Activated CD8-positive, alpha-beta T cell treated with anti-CD3 and anti-CD28 coated beads for 36 hours (primary cell): ENCODE results near the gene TBATA. TPM values are rescaled to one million over a fixed set of nuclear protein-coding genes. Genes with fewer than 3 reads are reported as not detected.

Experiments used
- ATAC-seq: fragments of 200-7000 bp; cut with Tn5 transposase; one replicate; pipeline ENCODE4 v1.10.0; 2021; ENCODE audit warnings: mild to moderate bottlenecking, moderate library complexity
- CTCF ChIA-PET: fragments of 350-600 bp; sonication (Branson Sonifier 250); formaldehyde crosslinking; loops from one replicate; lab custom pipeline; 2021; ENCODE audit warnings: antibody characterized with exemption; lab: Charles Lee
- POLR2A ChIA-PET: fragments of 350-600 bp; sonication (Branson Sonifier 250); formaldehyde crosslinking; loops from one replicate; lab custom pipeline; 2021; ENCODE audit warnings: antibody characterized with exemption; lab: Charles Lee
- DNase-seq: peaks from one replicate; pipeline ENCODE4 v3.0.0-alpha.2; 2020
- H3K27ac Mint-ChIP-seq: one replicate; pipeline ENCODE4 v1.8.0; 2021; ENCODE audit warnings: mild to moderate bottlenecking, mixed read lengths
- H3K27me3 Mint-ChIP-seq: one replicate; pipeline ENCODE4 v1.8.0; 2021; ENCODE audit warnings: mixed read lengths
- H3K36me3 Mint-ChIP-seq: one replicate; pipeline ENCODE4 v1.8.0; 2021; ENCODE audit warnings: low read depth, mixed read lengths
- H3K4me1 Mint-ChIP-seq: one replicate; pipeline ENCODE4 v1.8.0; 2021; ENCODE audit warnings: low read depth, mixed read lengths
- H3K4me3 Mint-ChIP-seq: one replicate; pipeline ENCODE4 v1.8.0; 2021; ENCODE audit warnings: mild to moderate bottlenecking, moderate library complexity, mixed read lengths
- H3K9me3 Mint-ChIP-seq: one replicate; pipeline ENCODE4 v1.8.0; 2021; ENCODE audit warnings: mixed read lengths
- intact Hi-C: fragments of 100-400 bp; cut with micrococcal nuclease; formaldehyde crosslinking; loops from one replicate; pipeline ENCODE4 v1.10.0; 2022
- total RNA-seq, 2 experiments: library from RNA; stranded (reverse); gene quantifications; one replicate each; pipeline ENCODE4 v1.2.3, GENCODE V29; 2021
- TF ChIP-seq, protein P1 (sequence below): fragments of 200-600 bp; IDR thresholded peaks from one replicate; pipeline ENCODE4 v1.8.0; 2022; ENCODE audit warnings: antibody characterized with exemption, mild to moderate bottlenecking

Gene TBATA
- total RNA-seq, 2 experiments from 2014 or later: not detected

DNA sequence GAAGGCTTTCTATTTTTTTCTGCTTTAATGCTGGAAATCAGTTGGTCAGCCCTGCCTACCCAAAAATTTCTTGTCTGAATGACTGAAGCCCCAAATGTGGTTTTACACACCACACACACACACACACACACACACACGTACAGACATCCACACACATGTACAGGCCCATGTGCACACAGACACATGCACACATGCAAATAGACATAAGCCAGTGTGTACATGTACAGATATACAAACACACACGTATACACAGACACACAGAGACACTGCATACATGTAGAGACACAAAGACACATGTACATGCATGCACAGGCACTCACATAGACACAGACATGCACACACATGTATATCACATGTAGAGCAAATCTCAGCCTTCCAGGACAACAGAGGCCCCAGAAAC, 54.2 kb downstream of the TBATA start:
- TF ChIP-seq, protein P1, sequence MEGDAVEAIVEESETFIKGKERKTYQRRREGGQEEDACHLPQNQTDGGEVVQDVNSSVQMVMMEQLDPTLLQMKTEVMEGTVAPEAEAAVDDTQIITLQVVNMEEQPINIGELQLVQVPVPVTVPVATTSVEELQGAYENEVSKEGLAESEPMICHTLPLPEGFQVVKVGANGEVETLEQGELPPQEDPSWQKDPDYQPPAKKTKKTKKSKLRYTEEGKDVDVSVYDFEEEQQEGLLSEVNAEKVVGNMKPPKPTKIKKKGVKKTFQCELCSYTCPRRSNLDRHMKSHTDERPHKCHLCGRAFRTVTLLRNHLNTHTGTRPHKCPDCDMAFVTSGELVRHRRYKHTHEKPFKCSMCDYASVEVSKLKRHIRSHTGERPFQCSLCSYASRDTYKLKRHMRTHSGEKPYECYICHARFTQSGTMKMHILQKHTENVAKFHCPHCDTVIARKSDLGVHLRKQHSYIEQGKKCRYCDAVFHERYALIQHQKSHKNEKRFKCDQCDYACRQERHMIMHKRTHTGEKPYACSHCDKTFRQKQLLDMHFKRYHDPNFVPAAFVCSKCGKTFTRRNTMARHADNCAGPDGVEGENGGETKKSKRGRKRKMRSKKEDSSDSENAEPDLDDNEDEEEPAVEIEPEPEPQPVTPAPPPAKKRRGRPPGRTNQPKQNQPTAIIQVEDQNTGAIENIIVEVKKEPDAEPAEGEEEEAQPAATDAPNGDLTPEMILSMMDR: no peak
- H3K27ac Mint-ChIP-seq: no peak overlapping the region
- H3K4me3 Mint-ChIP-seq: no peak overlapping the region
- POLR2A ChIA-PET: interaction anchor here (0.7 kb wide), 1 partner anchor 66 kb away, joined by 3 read pairs; no protein-coding TSS in a partner anchor
- no peaks in the 10 kb centered on the region for H3K4me1 Mint-ChIP-seq
- CTCF ChIA-PET: interaction anchor here (0.6 kb wide), 1 partner anchor 1265 kb away, joined by 3 read pairs; no protein-coding TSS in a partner anchor
- H3K27me3 Mint-ChIP-seq: no peaks in the 10 kb centered on the region
- no peaks in the 10 kb centered on the region for H3K36me3 Mint-ChIP-seq
- intact Hi-C loops: no loop called here
- no peak for ATAC-seq
- no peaks in the 10 kb centered on the region for H3K9me3 Mint-ChIP-seq
- no peak for DNase-seq

DNA sequence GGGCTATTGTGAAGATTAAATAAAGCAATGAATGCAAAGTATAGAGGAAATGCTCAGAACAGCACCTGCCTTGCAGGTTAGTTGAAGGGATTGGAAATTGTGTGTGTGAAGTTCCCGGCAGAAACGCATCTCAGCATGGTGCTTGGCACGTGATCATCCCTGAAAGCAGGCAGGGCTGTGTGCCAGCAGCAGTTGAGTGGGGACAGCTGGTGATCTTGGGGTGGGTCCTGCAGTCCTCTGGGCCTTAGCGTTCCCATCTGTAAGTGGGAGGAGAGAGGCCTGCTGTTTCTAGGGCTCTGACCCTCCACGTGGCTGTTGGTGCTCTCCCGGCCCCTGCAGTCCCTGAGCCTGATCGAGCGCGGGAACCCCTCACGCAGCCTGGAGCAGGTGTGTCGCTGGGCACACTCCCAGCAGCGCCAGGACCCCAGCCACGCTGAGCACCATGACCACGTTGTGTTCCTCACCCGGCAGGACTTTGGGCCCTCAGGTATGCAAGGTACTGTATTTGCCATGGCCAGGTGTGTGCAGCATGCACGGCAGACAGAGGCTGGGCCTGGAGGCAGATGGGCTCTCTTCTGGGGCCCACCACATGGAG, 55.3 kb downstream of the TBATA start:
- TF ChIP-seq, protein P1: no peak
- no peaks in the 10 kb centered on the region for H3K27me3 Mint-ChIP-seq
- ChIA-PET POLR2A (interaction anchor here (0.6 kb wide), 1 partner anchor 30 kb away, joined by 3 read pairs; no protein-coding TSS in a partner anchor), CTCF (no interaction called here)
- DNase-seq (no peak), ATAC-seq (no peak)
- H3K36me3 Mint-ChIP-seq: no peaks in the 10 kb centered on the region
- no peak overlapping the region for H3K27ac Mint-ChIP-seq
- no peak overlapping the region for H3K4me3 Mint-ChIP-seq
- intact Hi-C loops: no loop called here
- no peaks in the 10 kb centered on the region for H3K4me1 Mint-ChIP-seq
- H3K9me3 Mint-ChIP-seq: no peaks in the 10 kb centered on the region

DNA sequence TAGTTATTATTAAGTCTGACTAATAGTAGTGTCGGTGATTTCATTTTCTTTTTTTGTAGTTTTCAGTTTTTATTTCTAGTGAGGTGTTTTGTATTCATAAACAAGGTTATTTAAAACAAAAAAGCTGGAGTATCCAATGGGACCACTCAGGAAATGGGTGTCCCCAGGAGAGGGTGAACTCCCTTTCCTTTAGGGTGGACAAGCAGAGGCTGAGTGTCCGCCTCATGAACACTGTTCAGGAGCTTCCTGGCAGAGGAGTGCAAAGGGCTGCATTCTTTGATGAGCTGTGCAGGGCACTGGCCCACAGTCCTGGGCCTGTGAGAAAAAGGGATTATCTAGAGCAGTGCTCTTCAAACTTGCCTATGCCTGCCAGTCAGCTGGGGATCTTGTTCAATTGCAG, 56.8 kb downstream of the TBATA start:
- H3K27ac Mint-ChIP-seq: no peak overlapping the region
- no peaks in the 10 kb centered on the region for H3K27me3 Mint-ChIP-seq
- H3K4me3 Mint-ChIP-seq: no peak overlapping the region
- ChIA-PET CTCF (no interaction called here), POLR2A (no interaction called here)
- TF ChIP-seq, protein P1: no peak
- no peaks in the 10 kb centered on the region for H3K36me3 Mint-ChIP-seq
- intact Hi-C loops: no loop called here
- no peak for DNase-seq
- no peaks in the 10 kb centered on the region for H3K4me1 Mint-ChIP-seq
- no peaks in the 10 kb centered on the region for H3K9me3 Mint-ChIP-seq
- no peak for ATAC-seq

DNA sequence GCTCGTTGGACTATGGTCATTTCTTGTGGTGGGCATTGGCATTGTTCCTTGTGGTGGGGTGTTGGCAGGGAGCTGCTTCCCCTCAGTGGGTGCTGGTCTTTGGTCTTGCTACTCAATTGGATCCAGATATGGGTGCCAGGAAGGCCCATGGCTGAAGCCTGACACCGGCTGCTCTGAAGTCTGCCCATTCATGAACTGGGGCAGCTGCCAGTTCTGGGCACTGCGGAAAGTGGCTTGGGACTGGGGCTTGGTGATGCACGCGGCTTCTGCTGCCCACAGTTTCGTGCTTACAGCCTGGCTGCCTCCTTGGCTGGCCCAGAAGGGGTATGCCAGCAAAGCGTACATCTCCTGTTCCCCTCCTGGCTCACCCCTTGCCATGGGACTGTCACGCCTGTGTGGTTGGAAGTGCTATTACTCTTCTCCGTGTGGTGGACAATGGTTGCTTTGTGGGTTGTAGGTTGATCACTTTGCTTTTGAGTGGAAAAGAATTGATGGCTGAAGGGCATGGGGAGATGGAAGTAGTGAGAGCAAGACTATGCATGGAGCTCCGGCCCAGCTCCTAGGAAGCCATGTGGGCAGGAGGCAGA, 58.2 kb downstream of the TBATA start:
- ChIA-PET POLR2A (no interaction called here), CTCF (no interaction called here)
- no peaks in the 10 kb centered on the region for H3K9me3 Mint-ChIP-seq

DNA sequence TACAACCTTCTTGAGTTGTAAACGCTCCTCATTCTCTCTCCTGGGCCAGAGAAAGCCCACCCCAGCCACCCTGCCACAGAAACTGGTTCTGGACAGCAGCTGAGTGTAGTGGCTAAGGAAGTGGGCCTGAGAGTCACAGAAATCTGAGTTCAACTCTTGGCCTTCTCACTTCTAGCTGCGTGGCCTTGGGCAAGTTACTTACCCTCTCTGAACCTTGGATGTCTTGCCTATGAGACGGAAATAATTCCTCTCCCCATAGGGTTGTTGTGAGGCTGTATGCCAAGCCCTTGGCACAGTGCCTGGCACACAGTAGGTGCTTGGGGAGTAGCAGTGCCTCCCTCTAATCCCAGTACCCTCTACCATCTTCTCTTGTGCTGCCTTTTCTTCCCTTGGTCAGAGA, 61.4 kb downstream of the TBATA start:
- intact Hi-C loops: no loop called here
- no peak overlapping the region for H3K4me3 Mint-ChIP-seq
- ATAC-seq (no peak), DNase-seq (no peak)
- TF ChIP-seq, protein P1: no peak
- H3K9me3 Mint-ChIP-seq: no peaks in the 10 kb centered on the region
- H3K36me3 Mint-ChIP-seq: no peaks in the 10 kb centered on the region
- POLR2A ChIA-PET: no interaction called here
- CTCF ChIA-PET: no interaction called here
- H3K4me1 Mint-ChIP-seq: no peaks in the 10 kb centered on the region
- H3K27me3 Mint-ChIP-seq: no peaks in the 10 kb centered on the region
- no peak overlapping the region for H3K27ac Mint-ChIP-seq

More for the DNA sequence above, 58.2 kb downstream of the TBATA start:
- no peaks in the 10 kb centered on the region for H3K36me3 Mint-ChIP-seq
- TF ChIP-seq, protein P1: no peak
- H3K4me1 Mint-ChIP-seq: no peaks in the 10 kb centered on the region
- no peaks in the 10 kb centered on the region for H3K27me3 Mint-ChIP-seq
- intact Hi-C loops: no loop called here
- no peak for ATAC-seq
- no peak overlapping the region for H3K27ac Mint-ChIP-seq
- H3K4me3 Mint-ChIP-seq: no peak overlapping the region
- DNase-seq: no peak
